ENCODE data around the gene ITIH2.
"Not testable (repeated sequence)": the region's sequence is repeated elsewhere in the genome, so short reads cannot be mapped to it uniquely, and the experiment has no call there.

ITIH2 gene

GRCh38 chr10:7703140-7703539, at the start of gene ITIH2:
TSS of gene ITIH2 (plus strand) at chr10:7703316. CDS start at chr10:7703435, 119 bp downstream.
- DNase-seq: no peak

DNA sequence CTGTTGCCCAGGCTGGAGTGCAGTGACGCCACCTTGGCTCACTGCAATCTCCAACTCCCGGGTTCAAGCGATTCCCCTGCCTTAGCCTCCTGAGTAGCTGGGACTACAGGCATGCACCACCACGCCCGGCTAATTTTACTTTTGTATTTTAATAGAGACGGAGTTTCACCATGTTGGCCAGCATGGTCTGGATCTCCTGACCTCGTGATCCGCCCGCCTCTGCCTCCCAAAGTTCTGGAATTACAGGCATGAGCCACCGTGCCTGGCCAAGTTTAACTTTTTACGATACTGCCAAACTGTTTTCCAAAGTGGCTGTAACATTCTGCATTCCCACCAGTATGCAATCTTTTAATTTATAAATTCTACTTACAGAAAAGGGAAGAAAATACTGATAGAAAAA, 46.0 kb upstream of the ITIH2 start:
- DNase-seq: not testable (repeated sequence)

DNA sequence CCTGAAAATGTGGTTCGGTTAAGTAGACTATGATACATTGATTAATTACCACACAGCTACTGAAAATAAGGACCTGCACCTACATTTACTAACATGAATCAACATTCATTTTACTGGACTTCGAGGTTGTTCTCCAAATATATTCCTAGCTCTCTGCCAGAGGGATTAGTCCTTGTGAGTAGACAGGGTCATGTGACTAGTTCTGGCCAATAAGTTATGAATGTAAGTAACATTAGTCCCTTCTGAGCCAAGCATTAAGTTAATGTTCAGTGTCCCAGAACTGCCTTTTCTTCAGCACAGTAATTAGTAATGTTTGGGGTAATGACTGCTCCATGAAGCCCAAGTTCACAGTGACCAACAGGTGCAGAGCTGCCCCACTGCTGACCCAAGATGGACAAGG, 45.6 kb upstream of the ITIH2 start:
- DNase-seq: no peak

DNA sequence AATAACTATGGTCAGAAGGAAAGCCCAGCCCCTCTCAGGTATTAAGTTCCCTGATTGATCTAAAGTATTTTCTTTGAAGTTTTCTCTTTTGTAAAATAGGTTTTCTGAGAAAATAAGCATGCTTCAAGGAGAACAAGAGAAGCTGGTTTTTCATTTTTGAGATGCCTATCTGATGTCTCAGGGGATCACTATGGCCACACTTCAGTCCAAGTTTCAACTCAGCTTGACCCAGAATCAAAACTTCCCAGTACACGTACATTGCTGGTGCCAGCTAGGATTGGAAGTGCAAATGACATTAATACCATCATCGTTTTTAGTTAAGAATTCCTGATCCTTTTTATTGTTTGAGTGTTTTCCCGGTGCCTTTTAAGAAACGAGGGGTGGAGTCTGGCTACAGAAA, 43.6 kb upstream of the ITIH2 start:
- no peak for DNase-seq

- no peak for DNase-seq
These were observed 40.6 kb upstream of the ITIH2 start for GRCh38 chr10:7662522-7662921.

DNA sequence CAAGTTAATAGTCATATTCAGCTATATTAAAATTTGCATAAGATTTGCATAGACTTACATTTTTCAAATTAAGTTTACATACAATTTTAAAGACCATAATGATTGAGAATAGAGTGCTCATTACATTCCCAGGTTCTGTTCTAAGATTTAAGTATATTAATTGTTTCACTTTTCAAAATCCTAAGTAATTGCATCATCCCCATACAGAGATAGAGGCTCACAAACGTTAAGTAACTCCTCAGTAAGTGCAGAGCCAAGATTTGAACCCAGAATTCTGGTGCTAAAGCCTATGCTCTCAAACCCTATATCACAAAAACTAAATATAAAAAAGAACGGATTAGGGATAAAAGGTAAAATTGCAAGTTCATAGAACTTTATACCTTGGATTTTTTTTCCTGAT, 38.4 kb upstream of the ITIH2 start:
- DNase-seq: no peak

- no peak for DNase-seq
These were observed 37.3 kb upstream of the ITIH2 start for GRCh38 chr10:7665767-7666166.

DNA sequence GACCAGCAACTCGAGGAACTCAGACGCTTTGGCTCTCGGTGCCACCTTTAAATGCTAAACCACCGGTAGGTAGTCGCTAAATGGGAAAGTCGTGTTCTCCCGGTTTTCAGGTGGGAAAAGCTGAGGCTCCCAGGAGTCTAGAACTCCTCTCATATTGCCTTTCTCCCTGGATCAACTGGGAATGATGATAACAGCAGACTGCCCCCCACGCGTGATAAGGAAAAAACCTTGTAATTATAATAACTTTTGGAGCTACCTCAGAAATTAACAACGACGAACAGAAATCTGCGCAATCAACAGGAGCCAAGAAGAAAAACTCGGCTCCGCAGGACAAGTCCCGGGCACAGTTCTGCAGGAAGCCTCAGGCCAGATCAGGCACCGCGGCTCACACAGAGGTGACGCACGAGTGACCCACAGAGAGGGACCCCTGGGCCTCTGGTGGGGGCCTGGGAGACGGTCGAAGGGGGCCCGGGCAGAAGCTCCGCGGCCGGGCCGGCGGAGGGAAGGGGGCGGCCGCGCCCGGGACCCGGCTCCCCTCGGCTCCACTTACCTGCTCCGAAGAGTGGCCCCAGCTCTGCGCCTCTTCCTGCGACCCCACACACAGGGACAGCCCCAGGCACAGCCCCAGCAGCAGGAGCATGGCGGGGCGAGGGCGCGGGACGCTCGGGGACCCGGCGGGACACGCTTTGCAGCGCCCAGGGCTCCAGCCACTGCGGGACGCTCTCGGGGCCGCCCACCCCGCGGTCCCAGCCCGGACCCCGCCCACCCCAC, 36.7 kb upstream of the ITIH2 start, which contains the start of gene ITIH5:
Gene ITIH5 (minus strand): TSS at position 714 of the 771 bp plus-strand sequence. CDS start 74 bp downstream, at position 640.
- no peak for DNase-seq

GRCh38 chr10:7667262-7668141, 35.6 kb upstream of the ITIH2 start:
- no peak for DNase-seq

DNA sequence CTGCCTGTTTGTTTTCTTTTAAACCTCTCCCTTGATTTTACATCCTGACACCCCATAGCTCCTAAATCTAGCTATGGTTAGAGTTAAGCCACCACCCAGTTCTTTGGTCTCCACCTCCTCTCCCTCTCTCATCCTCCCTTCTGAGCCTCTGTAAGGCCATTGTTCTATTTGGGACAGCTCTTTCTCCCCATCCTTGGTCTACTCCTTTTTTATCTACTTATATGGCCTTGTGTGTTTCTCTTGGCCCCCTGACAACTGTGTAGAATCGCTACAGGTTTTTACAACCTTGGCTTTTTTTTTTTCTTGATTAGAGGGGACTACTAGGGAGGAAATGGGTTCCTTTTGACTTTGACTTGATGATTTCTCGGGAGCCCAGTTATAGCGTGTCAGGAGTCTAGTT, 33.0 kb upstream of the ITIH2 start:
- DNase-seq: no peak

DNA sequence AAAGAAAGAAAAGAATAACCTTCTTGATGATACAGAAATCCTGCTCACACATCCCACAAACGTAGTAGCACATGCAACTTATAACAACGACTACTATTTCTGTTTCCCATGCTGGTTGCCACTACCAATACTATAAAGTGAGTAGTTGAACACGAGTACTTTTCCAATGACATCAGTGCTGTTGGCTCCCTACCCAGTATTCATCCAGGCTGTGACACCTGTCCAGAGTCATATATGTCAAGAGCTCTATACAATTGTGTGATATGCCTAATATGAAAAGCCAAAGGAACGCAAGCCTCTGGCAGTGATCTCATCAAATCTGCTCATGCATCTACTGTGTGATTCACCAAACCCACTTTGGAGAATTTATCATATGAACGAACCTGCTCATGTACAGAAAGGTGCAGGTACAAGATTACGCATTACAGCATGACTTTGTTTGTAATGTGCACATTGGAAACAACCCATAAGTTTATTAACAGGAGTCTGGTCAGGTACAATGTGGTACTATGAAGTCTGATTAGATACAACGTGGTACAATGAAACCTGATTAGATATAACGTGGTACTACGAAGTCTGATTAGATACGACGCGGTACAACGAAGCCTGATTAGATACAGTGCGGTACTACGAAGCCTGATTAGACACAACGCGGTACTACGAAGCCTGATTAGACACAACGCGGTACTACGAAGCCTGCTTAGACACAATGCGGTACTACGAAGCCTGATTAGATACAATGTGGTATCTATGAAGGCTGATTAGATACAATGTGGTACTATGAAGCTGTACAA, 30.6 kb upstream of the ITIH2 start:
- no peak for DNase-seq

DNA sequence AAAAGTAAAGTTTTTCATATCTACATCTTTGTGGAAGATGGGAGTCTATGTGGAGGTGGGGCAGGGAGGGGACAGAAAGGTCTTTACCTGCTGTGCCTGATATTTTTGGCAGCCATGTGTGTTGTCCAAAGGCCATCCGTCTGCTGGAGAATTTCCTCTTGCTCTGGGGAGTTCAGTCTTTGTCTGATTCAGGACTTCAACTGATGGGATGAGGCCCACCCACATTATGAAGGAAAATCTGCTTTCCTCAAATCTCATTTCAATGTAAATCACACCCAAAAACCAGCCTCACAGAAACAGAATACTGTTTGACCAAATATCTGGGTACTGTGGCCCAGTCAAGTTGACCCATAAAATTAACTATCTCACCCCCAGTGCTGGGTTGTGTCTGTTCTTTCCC, 23.9 kb upstream of the ITIH2 start:
- DNase-seq: no peak

DNA sequence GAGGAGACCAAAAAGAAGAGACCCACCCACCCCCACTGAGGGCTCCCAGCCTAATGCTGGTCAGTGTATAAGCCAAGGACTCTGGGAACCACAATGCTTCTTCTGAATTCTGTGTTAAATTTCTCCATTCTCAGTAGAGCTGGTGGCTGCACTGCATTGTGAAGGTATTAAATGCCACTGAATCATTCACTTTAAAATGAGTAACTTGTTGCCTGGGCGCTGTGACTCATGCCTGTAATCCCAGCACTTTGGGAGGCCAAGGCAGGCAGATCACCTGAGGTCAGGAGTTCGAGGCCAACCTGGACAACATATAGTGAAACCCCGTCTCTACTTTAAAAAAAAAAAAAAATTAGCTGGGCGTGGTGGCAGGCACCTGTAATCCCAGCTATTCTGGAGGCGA, 23.0 kb upstream of the ITIH2 start:
- DNase-seq: not testable (repeated sequence)

DNA sequence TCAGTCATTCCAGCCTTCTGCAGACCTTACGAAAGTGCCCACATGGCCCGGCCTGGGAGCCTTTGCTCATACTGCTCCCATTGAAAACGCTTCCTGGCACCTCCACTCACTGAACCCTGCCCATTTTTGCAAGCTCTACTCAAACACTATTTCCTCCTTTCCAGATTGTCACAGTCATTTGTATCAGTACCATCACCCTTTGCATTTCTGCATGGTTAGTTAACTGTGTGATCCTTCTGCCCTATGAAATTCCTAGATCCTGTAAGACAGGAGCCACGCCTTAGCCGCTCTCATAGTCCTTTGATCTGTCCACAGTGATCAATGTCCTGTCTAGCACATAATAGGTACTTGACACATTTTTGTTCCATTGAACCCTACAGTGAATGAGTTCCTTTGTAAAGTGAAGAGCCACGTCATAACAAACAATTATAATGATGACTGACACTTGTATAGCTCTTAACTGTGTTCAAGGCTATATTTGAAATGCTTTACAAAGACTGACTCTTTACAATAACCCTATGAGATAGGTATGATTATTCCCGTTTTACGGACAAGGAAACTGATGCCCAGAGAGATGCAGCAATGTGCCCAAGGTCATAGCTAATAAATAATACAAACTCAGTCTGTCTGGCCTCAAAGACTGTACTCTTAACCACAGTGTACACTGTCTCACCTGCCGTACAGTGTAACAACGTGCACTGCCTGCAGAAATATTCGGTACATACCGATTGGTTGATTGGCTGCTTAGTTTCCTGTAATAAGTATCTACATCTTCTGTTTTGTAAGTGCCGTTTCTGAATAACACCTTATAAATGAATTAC, 16.6 kb upstream of the ITIH2 start:
- no peak for DNase-seq

DNA sequence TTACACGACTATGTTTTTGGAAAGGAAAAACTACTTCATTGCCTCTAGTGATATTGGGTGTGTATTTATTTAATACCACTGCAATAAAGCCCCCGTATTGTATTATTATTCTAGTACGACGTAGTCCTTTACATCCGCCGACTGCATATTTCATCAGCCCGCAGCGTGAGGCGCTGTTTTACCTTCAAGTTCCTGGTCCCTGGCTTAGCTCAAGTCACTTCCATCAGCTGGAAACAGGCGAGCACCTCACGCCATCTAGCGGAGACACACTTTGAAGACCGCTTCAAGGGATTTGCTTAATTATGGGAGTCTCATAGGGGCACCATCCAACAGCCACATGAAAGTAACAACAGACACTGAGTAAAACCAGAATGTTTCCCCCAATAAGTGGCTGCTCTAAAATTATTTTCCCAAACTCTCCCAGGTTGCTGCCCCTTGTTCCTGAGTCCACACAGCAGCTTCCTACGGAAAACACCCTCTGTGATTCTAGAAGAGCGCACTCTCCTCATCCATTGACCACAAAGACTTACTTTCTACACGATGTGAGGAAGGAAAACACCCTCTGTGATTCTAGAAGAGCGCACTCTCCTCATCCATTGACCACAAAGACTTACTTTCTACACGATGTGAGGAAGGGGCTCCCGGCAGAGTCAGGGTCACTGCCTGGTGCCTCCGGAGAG, 15.7 kb upstream of the ITIH2 start:
- DNase-seq: no peak

- DNase-seq: no peak
These were observed 13.5 kb upstream of the ITIH2 start for GRCh38 chr10:7689591-7689990.

DNA sequence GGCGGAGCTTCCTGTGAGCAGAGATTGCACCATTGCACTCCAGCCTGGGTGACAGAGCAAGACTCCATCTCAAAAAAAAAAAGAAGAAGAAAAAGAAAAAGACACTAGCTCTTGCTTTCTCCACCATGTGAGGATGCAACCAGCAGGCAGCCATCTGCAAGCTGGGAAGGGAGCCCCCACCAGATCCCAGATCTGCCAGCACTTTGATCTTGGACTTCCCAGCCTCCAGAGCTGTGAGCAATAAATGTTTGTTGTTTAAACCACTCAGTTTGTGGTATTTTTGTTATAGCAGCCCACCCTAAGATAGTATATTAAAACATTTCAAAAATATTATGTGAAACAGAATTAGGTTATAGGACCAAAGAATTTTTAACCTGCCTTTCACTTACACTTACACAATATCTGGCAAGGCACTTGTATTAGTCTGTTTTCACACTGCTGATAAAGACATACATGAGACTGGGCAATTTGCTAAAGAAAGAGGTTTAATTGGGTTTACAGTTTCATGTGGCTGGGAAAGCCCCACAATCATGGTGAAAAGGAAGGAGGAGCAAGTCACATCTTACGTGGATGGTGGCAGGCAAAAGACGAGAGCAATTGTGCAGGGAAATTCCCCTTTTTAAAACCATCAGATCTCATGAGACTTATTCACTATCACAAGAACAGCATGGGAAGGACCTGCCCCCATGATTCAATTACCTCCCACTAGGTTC, 12.1 kb upstream of the ITIH2 start:
- DNase-seq: not testable (repeated sequence)

- DNase-seq: not testable (repeated sequence)
These were observed 10.7 kb upstream of the ITIH2 start for GRCh38 chr10:7692368-7692767.

DNA sequence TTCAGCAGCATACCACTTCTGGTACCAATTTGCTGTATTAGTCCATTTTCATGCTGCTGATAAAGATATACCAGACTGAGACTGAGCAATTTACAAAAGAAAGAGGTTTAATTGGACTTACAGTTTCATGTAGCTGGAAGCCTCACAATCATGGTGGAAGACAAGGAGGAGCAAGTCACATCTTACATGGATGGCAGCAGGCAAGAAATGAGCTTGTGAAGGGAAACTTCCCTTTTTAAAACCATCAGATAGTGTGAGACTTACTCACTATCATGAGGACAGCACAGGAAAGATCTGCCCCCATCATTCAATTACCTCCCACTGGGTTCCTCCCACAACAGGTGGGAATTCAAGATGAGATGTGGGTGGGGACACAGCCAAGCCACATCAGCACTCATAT, 9.9 kb upstream of the ITIH2 start:
- not testable (repeated sequence) for DNase-seq

GRCh38 chr10:7696545-7696944, 6.6 kb upstream of the ITIH2 start:
- DNase-seq: no peak

GRCh38 chr10:7697426-7697825, 5.7 kb upstream of the ITIH2 start:
- DNase-seq: no peak

Data from cortex of kidney (tissue), 1 donor.